ENCODE data around the gene TNFSF15.

DNA sequence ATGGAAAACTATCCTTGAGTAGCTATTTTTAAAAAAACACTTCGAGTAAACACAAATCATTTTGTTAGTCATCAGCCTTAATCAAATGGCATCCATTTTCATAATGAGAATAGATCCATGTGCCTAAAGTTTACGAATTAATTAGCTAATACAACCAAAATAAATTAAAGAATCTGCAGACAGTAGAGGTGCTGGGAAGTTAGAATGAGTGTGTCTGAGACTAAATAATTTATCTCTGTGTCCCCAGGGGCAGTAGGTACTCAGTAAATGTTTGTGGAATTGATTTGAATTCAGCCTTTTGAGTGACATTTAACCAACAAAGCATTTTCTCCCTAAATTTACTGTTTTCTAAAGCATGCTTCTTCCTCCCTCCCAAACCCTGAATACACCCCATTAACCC lies 18.6 kb downstream of the TNFSF15 start:
- TF ChIP-seq POLR2A (IDR thresholded peaks at IDR 0.05; ENCODE audit: low read depth) (no peak), CTCF (IDR thresholded peaks at IDR 0.05) (no peak), EP300 (IDR thresholded peaks at IDR 0.05) (no peak)
